AG20443 (cell line): ENCODE data around the gene PRF1.

Source experiments
- DNase-seq: peaks from one replicate; pipeline ENCODE4 v3.0.0; 2012; ENCODE audit warnings: low spot score, mixed read lengths

The PRF1 gene

GRCh38 chr10:70559861-70560260, 42.7 kb downstream of the PRF1 start:
- no peak for DNase-seq

- peak; percentile 85 for DNase-seq
Observed at GRCh38 chr10:70558871-70559810, 43.4 kb downstream of the PRF1 start.

GRCh38 chr10:70558295-70558694, 44.2 kb downstream of the PRF1 start:
- DNase-seq: no peak

- DNase-seq: no peak
Observed at GRCh38 chr10:70557876-70558275, 44.7 kb downstream of the PRF1 start.

GRCh38 chr10:70557086-70557845, 45.3 kb downstream of the PRF1 start:
- no peak for DNase-seq

GRCh38 chr10:70555371-70555770, 47.2 kb downstream of the PRF1 start:
- no peak for DNase-seq

GRCh38 chr10:70552586-70552985, 50.0 kb downstream of the PRF1 start:
- DNase-seq: no peak

- DNase-seq: peak; percentile 55
Observed at GRCh38 chr10:70551971-70552422, 50.5 kb downstream of the PRF1 start.

- DNase-seq: no peak
Observed at GRCh38 chr10:70551466-70551865, 51.1 kb downstream of the PRF1 start.

- no peak for DNase-seq
Observed at GRCh38 chr10:70550459-70550858, 52.1 kb downstream of the PRF1 start.

GRCh38 chr10:70549962-70550458, 52.5 kb downstream of the PRF1 start:
- peak; percentile 82 for DNase-seq

- no peak for DNase-seq
Observed at GRCh38 chr10:70549351-70549961, 53.1 kb downstream of the PRF1 start.
